K562 (cell line): ENCODE results near the gene UBE2E2. TPM values are rescaled to one million over a fixed set of nuclear protein-coding genes. Genes with fewer than 3 reads are reported as not detected.

Source experiments
- ATAC-seq: fragments of 200-7000 bp; cut with Tn5 transposase; 3 replicates; pipeline ENCODE4 v1.9.1; 2020; ENCODE audit warnings: moderate library complexity
- BruUV-seq: library from RNA; stranded (reverse); fragments of 400-500 nt; replicated peaks from 2 replicates; lab custom pipeline; 2021; lab: Mats Ljungman, UMichigan
- CTCF ChIA-PET: fragments of 300-600 bp; formaldehyde crosslinking; extraction: SDS; loops from one replicate; lab custom pipeline; 2021; ENCODE audit warnings: low intra/inter-chr PET ratio; lab: Yijun Ruan, JAX
- POLR2A ChIA-PET: fragments of 300-600, 350-650 bp; sonication (Branson Sonifier 250); formaldehyde crosslinking; extraction: SDS; loops from one replicate; lab custom pipeline; 2021; ENCODE audit warnings: antibody characterized with exemption, inconsistent platforms; lab: Yijun Ruan, JAX
- DNase-seq, 4 experiments: peaks; one replicate each; pipeline versions ENCODE4 v3.0.0 to v3.0.0-alpha.2; 2011 to 2018; ENCODE audit warnings: low spot score in 3 of 4, mixed read lengths in 3 of 4; ENCODE audit errors: extremely low read depth in 1 of 4
- FAIRE-seq: peaks from 2 replicates; lab custom pipeline; 2011; peaks lifted over from hg19 to GRCh38; lab: Jason Lieb, UNC
- H2AFZ ChIP-seq: 2 replicates; pipeline ENCODE4 v1.6.0; 2011; ENCODE audit warnings: low read depth, low read length, control low read depth, inconsistent platforms
- H3K27ac ChIP-seq: fragments of 200-600 bp; 3 replicates; pipeline ENCODE4 v1.8.0; 2011; ENCODE audit warnings: low read depth, mild to moderate bottlenecking, control low read depth, inconsistent platforms, low read length, moderate library complexity, mixed read lengths; ENCODE audit errors: extremely low read depth
- H3K27me3 ChIP-seq, 2 experiments: fragments of 300-600 bp in 1 of 2; 2 replicates in 1 of 2; 3 replicates in 1 of 2; pipeline versions ENCODE4 v1.6.0 to v1.8.0; 2011; ENCODE audit warnings: inconsistent platforms in 2 of 2, low read length in 2 of 2, mild to moderate bottlenecking in 1 of 2, mixed read lengths in 1 of 2, moderate library complexity in 1 of 2; ENCODE audit not compliant: control insufficient read depth in 2 of 2, insufficient read depth in 2 of 2
- H3K36me3 ChIP-seq: fragments of 300-600 bp; 3 replicates; pipeline ENCODE4 v1.8.0; 2011; ENCODE audit warnings: mild to moderate bottlenecking, low read length, inconsistent platforms; ENCODE audit not compliant: control insufficient read depth, insufficient read depth
- H3K4me1 ChIP-seq, 2 experiments: fragments of 200-600 bp in 1 of 2; replicated peaks in 1 of 2; 2 replicates in 1 of 2; 3 replicates in 1 of 2; pipeline versions ENCODE4 v1.5.1 to v1.8.0; 2011; ENCODE audit warnings: inconsistent platforms in 2 of 2, low read length in 2 of 2, mild to moderate bottlenecking in 1 of 2, mixed read lengths in 1 of 2, moderate library complexity in 1 of 2; ENCODE audit not compliant: control insufficient read depth in 2 of 2, insufficient read depth in 2 of 2
- H3K4me2 ChIP-seq: 2 replicates; pipeline ENCODE4 v1.6.1; 2011; ENCODE audit warnings: low read length, control low read depth, inconsistent platforms, mixed read lengths; ENCODE audit not compliant: insufficient read depth
- H3K4me3 ChIP-seq: fragments of 200-600 bp; sonication (generic), shearing (Covaris generic); 2 replicates; pipeline ENCODE4 v1.5.1; 2016; ENCODE audit warnings: control low read depth, inconsistent platforms
- H3K79me2 ChIP-seq: fragments of 200-600 bp; 3 replicates; pipeline ENCODE4 v1.8.0; 2011; ENCODE audit warnings: low read length, inconsistent platforms; ENCODE audit not compliant: control insufficient read depth, insufficient read depth
- H3K9ac ChIP-seq, 2 experiments: 2 replicates each; pipeline versions ENCODE4 v1.6.0 to v1.6.1; 2011; ENCODE audit warnings: low read depth in 2 of 2, low read length in 2 of 2, control low read depth in 1 of 2, inconsistent platforms in 1 of 2, mild to moderate bottlenecking in 1 of 2, mixed read lengths in 1 of 2; ENCODE audit not compliant: insufficient read depth in 1 of 2
- H3K9me1 ChIP-seq: one replicate; pipeline ENCODE4 v1.6.0; 2011; ENCODE audit warnings: inconsistent platforms, mild to moderate bottlenecking, low read length, moderate library complexity; ENCODE audit not compliant: control insufficient read depth, insufficient read depth
- H3K9me3 ChIP-seq: replicated peaks from 2 replicates; pipeline ENCODE4 v1.5.1; 2011; ENCODE audit warnings: low read depth, low read length, inconsistent platforms; ENCODE audit not compliant: control insufficient read depth, insufficient read depth
- H4K20me1 ChIP-seq: replicated peaks from 2 replicates; pipeline ENCODE4 v1.6.1; 2011; ENCODE audit warnings: low read length, inconsistent platforms, mixed read lengths; ENCODE audit not compliant: control insufficient read depth, insufficient read depth
- KLF1 ChIP-seq: fragments of 450-650 bp; IDR thresholded peaks from 2 replicates; pipeline ENCODE4 v1.6.1; 2016; ENCODE audit warnings: missing genetic modification characterization, missing compliant biosample characterization
- RBBP5 ChIP-seq: fragments of 200-600 bp; sonication (generic); IDR thresholded peaks from 2 replicates; pipeline ENCODE4 v1.6.1; 2012; ENCODE audit warnings: borderline replicate concordance, mild to moderate bottlenecking, low read length, control low read depth, inconsistent platforms; ENCODE audit not compliant: insufficient read depth, poor library complexity, severe bottlenecking
- ZNF609 ChIP-seq: sonication (generic); formaldehyde crosslinking; IDR thresholded peaks from 2 replicates; pipeline ENCODE4 v1.8.1; 2023; ENCODE audit warnings: missing genetic modification reagents, mild to moderate bottlenecking, borderline replicate concordance
- WGBS: fragments of 100-300 bp; shearing (Covaris generic); methylation state at CpG from one replicate; pipeline ENCODE4 v1.1.6; 2016; ENCODE audit warnings: low coverage, mixed read lengths; ENCODE audit not compliant: insufficient coverage; ENCODE audit errors: missing lambda C conversion rate; 5-methylcytosine and 5-hydroxymethylcytosine counted together
- in situ Hi-C: fragments of 300-500 bp; cut with MboI; formaldehyde crosslinking; loops from 4 replicates; pipeline ENCODE4 v1.15.0; 2018; ENCODE audit warnings: inconsistent platforms, mixed read lengths
- intact Hi-C: fragments of 100-400 bp; cut with micrococcal nuclease; formaldehyde crosslinking; loops from 2 replicates; pipeline ENCODE4 v1.14.2; 2022
- polyA plus RNA-seq, 8 experiments: library from polyadenylated mRNA; depleted of rRNA in 4 of 8; stranded (reverse) in 5 of 8; unstranded in 3 of 8; fragments of >200 nt; fragmentation: Nextera tagmentation in 2 of 8; fragmentation: Illumina TruSeq in 1 of 8; extraction: Ambion mirVana in 2 of 8; extraction: Trizol in 1 of 8; gene quantifications; 2 replicates each; pipeline versions ENCODE4 v1.2.1 to v1.2.3, GENCODE V29; 2011 to 2014; ENCODE audit warnings: inconsistent platforms in 1 of 8, missing spikeins in 1 of 8
- total RNA-seq, 7 experiments: library from RNA; depleted of rRNA in 6 of 7; stranded (reverse); fragments of >200 nt in 6 of 7; fragmentation: Illumina TruSeq in 2 of 7; extraction: Trizol in 2 of 7; gene quantifications; 2 replicates each; pipeline versions ENCODE4 v1.2.1 to v1.2.3, GENCODE V29; 2011 to 2021; ENCODE audit warnings: low replicate concordance in 1 of 7

UBE2E2 gene
- total and polyA plus RNA-seq, 9 of the 15 experiments (the other 6 are each of a cell fraction or from before 2014, with no cell fraction given) = 0.22 to 5.1 (median 1.9) TPM

- 0% methylated on average over 4 of the region's 4 CpGs for WGBS
- TF ChIP-seq ZNF609 (CRISPR knock-in tag) = no peak
- no peak for TF ChIP-seq RBBP5
- no peak for TF ChIP-seq KLF1 (tag)
- DNase-seq (no peak), ATAC-seq (no peak), FAIRE-seq (no peak)
- H3K4me1 ChIP-seq = no peaks in the 10 kb centered on the region
- no peaks in the 10 kb centered on the region for H3K9me1 ChIP-seq
- no peak overlapping the region for H3K4me3 ChIP-seq
- H3K9me3 ChIP-seq = no peaks in the 10 kb centered on the region
- H3K9ac ChIP-seq = no peak overlapping the region
- no peak overlapping the region for H3K27ac ChIP-seq
- ChIA-PET POLR2A (no interaction called here), CTCF (no interaction called here)
- no peaks in the 10 kb centered on the region for H4K20me1 ChIP-seq
- H3K27me3 ChIP-seq = no peaks in the 10 kb centered on the region
- no peak overlapping the region for H3K4me2 ChIP-seq
- BruUV-seq = no TSS peak
- H2AFZ ChIP-seq = no peak overlapping the region
- intact Hi-C loops = no loop called here
- no peaks in the 10 kb centered on the region for H3K79me2 ChIP-seq
- no peaks in the 10 kb centered on the region for H3K36me3 ChIP-seq
- in situ Hi-C loops = no loop called here
Observed at GRCh38 chr3:23547905-23548650, 345.0 kb downstream of the UBE2E2 start.
